GM12878 (cell line): ENCODE data around the gene NRK. TPM values are rescaled to one million over a fixed set of nuclear protein-coding genes. Genes with fewer than 3 reads are reported as not detected.

Experiments
- ATAC-seq: fragments of 200-7000 bp; cut with Tn5 transposase; 3 replicates; pipeline ENCODE4 v1.9.1; 2020; ENCODE audit warnings: mild to moderate bottlenecking, moderate library complexity
- BruUV-seq: library from RNA; stranded (reverse); fragments of 400-500 nt; replicated peaks from 2 replicates; lab custom pipeline; 2021; lab: Mats Ljungman, UMichigan
- CTCF ChIA-PET: fragments of 300-600 bp; sonication (Branson Sonifier 250); formaldehyde crosslinking; extraction: SDS; loops from one replicate; lab custom pipeline; 2021; ENCODE audit warnings: inconsistent platforms; lab: Yijun Ruan, JAX
- POLR2A ChIA-PET: fragments of 350-600 bp; formaldehyde crosslinking; extraction: SDS; loops from one replicate; lab custom pipeline; 2021; ENCODE audit warnings: inconsistent platforms; lab: Charles Lee
- RAD21 ChIA-PET: fragments of 300-600 bp; sonication (Branson Sonifier 250); formaldehyde crosslinking; loops from one replicate; lab custom pipeline; 2023; ENCODE audit warnings: antibody characterized with exemption; ENCODE audit not compliant: unreplicated experiment; lab: Charles Lee
- SMC1A ChIA-PET: fragments of 300-600 bp; sonication (Branson Sonifier 250); formaldehyde crosslinking; loops from one replicate; lab custom pipeline; 2023; ENCODE audit not compliant: unreplicated experiment, uncharacterized antibody; lab: Charles Lee
- DNase-seq: peaks from one replicate; pipeline ENCODE4 v3.0.0-alpha.2; 2011; ENCODE audit warnings: low read depth, low spot score
- FAIRE-seq: peaks from 3 replicates; lab custom pipeline; 2011; peaks lifted over from hg19 to GRCh38; lab: Jason Lieb, UNC
- H2AFZ ChIP-seq: 2 replicates; pipeline ENCODE4 v1.6.0; 2011; ENCODE audit warnings: low read depth, low read length, control low read depth; ENCODE audit not compliant: control insufficient read depth
- H3K27ac ChIP-seq: 2 replicates; pipeline ENCODE4 v1.5.1; 2011; ENCODE audit warnings: control low read depth; ENCODE audit not compliant: control insufficient read depth, insufficient read depth
- H3K27me3 ChIP-seq, 2 experiments: replicated peaks in 1 of 2; 2 replicates each; pipeline versions ENCODE4 v1.6.0 to v1.6.1; 2011; ENCODE audit warnings: low read length in 1 of 2; ENCODE audit not compliant: control insufficient read depth in 2 of 2, insufficient read depth in 2 of 2
- H3K36me3 ChIP-seq, 2 experiments: 2 replicates each; pipeline ENCODE4 v1.5.1; 2011; ENCODE audit warnings: low read length in 1 of 2; ENCODE audit not compliant: control insufficient read depth in 2 of 2, insufficient read depth in 2 of 2
- H3K4me1 ChIP-seq: 2 replicates; pipeline ENCODE4 v1.6.1; 2011; ENCODE audit warnings: mild to moderate bottlenecking, low read length, moderate library complexity, mixed read lengths; ENCODE audit not compliant: control insufficient read depth, insufficient read depth
- H3K4me2 ChIP-seq: 2 replicates; pipeline ENCODE4 v1.6.0; 2011; ENCODE audit warnings: control low read depth; ENCODE audit not compliant: control insufficient read depth, insufficient read depth
- H3K4me3 ChIP-seq: fragments of 200-600 bp; sonication (generic); 2 replicates; pipeline ENCODE4 v1.5.1; 2016
- H3K79me2 ChIP-seq: 2 replicates; pipeline ENCODE4 v1.6.0; 2011; ENCODE audit warnings: low read length; ENCODE audit not compliant: control insufficient read depth, insufficient read depth
- H3K9ac ChIP-seq: 2 replicates; pipeline ENCODE4 v1.8.0; 2011; ENCODE audit warnings: low read length, control low read depth, mixed read lengths; ENCODE audit not compliant: control insufficient read depth, insufficient read depth
- H3K9me3 ChIP-seq: replicated peaks from 3 replicates; pipeline ENCODE4 v1.5.1; 2011; ENCODE audit warnings: mild to moderate bottlenecking, low read length; ENCODE audit not compliant: control insufficient read depth, insufficient read depth
- H4K20me1 ChIP-seq: 2 replicates; pipeline ENCODE4 v1.6.0; 2011; ENCODE audit not compliant: control insufficient read depth, insufficient read depth
- BACH1 ChIP-seq: fragments of 450-650 bp; IDR thresholded peaks from 2 replicates; pipeline ENCODE4 v1.6.1; 2017; ENCODE audit warnings: mild to moderate bottlenecking, borderline replicate concordance
- BCL11A ChIP-seq: IDR thresholded peaks from 2 replicates; pipeline ENCODE4 v1.6.1; 2011; ENCODE audit warnings: low read depth, low read length
- EZH2 ChIP-seq: IDR thresholded peaks from 2 replicates; pipeline ENCODE4 v1.6.1; 2012; ENCODE audit warnings: low read depth, mild to moderate bottlenecking, control low read depth, inconsistent platforms, low read length, borderline replicate concordance; ENCODE audit not compliant: control insufficient read depth
- MYB ChIP-seq: fragments of 150-350 bp; IDR thresholded peaks from 2 replicates; pipeline ENCODE4 v1.6.1; 2014; ENCODE audit warnings: mild to moderate bottlenecking, low read depth, low read length, borderline replicate concordance
- SUPT20H ChIP-seq: IDR thresholded peaks from 2 replicates; pipeline ENCODE4 v1.6.1; 2011; ENCODE audit warnings: low read depth, mild to moderate bottlenecking, low read length, moderate library complexity, borderline replicate concordance; ENCODE audit not compliant: control insufficient read depth
- ZZZ3 ChIP-seq: IDR thresholded peaks from 2 replicates; pipeline ENCODE4 v1.6.1; 2011; ENCODE audit warnings: low read depth; ENCODE audit not compliant: control insufficient read depth, insufficient read length
- WGBS: methylation state at CpG from one replicate; pipeline ENCODE4 v1.1.6; 2016; ENCODE audit warnings: low lambda C conversion rate; ENCODE audit not compliant: insufficient replicate concordance, insufficient coverage; ENCODE audit errors: missing lambda C conversion rate; 5-methylcytosine and 5-hydroxymethylcytosine counted together
- in situ Hi-C: fragments of 300-500 bp; cut with MboI; formaldehyde crosslinking; loops from 9 replicates; pipeline ENCODE4 v1.14.3; 2018; ENCODE audit warnings: mixed read lengths
- intact Hi-C: fragments of 100-400 bp; cut with micrococcal nuclease; formaldehyde crosslinking; loops from one replicate; pipeline ENCODE4 v1.14.2; 2022; ENCODE audit not compliant: unreplicated experiment
- polyA plus RNA-seq, 11 experiments: library from polyadenylated mRNA; depleted of rRNA in 4 of 11; unstranded in 6 of 11; stranded (reverse) in 5 of 11; fragments of >200 nt; fragmentation: Nextera tagmentation in 4 of 11; fragmentation: Illumina TruSeq in 1 of 11; extraction: Ambion mirVana in 4 of 11; extraction: Trizol in 1 of 11; gene quantifications; 1 replicate in 1 of 11; 2 replicates in 10 of 11; pipeline versions ENCODE4 v1.2.1 to v1.2.3, GENCODE V29; 2011 to 2016; ENCODE audit warnings: inconsistent platforms in 2 of 11, missing spikeins in 2 of 11, low read depth in 1 of 11
- total RNA-seq, 4 experiments: library from RNA; depleted of rRNA in 3 of 4; stranded (reverse); fragments of >200 nt in 3 of 4; fragmentation: Illumina TruSeq in 1 of 4; extraction: Trizol in 1 of 4; gene quantifications; 2 replicates each; pipeline versions ENCODE4 v1.2.1 to v1.2.3, GENCODE V29; 2013 to 2021
- TF ChIP-seq, protein P1 (sequence below): IDR thresholded peaks from 2 replicates; pipeline ENCODE4 v1.6.1; 2012; ENCODE audit warnings: low read depth, low read length, improper control_type of control experiment
- TF ChIP-seq, protein P2 (sequence below): fragments of 450-650 bp; formaldehyde crosslinking; IDR thresholded peaks from 2 replicates; pipeline ENCODE4 v1.4.0; 2022; ENCODE audit warnings: mild to moderate bottlenecking, moderate library complexity

The NRK gene
- total and polyA plus RNA-seq, 10 of the 15 experiments (the other 5 are each of a cell fraction or from before 2014, with no cell fraction given): 0.15 TPM; not detected in 9

DNA sequence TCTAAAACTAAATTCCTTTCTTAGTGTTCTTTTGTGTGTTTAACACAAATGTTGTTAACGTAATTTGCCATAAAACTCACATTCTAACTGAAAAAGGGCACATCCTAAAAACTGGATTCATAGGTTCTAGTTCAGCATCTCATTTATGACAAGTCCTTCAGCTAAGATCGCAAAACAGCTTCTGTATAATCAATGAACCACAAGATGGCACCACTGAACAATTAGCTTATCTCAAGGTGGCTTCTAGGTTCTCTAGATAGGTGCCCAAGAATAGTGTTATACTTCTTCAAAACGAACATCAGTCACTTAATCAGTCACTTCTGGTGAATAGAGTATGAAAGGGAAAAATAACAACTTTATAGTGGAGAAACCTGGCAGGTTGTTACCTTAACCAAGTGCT, 54.3 kb downstream of the NRK start (continued):
- no peak for TF ChIP-seq ZZZ3
- TF ChIP-seq, all 136 proteins: peak for 2

DNA sequence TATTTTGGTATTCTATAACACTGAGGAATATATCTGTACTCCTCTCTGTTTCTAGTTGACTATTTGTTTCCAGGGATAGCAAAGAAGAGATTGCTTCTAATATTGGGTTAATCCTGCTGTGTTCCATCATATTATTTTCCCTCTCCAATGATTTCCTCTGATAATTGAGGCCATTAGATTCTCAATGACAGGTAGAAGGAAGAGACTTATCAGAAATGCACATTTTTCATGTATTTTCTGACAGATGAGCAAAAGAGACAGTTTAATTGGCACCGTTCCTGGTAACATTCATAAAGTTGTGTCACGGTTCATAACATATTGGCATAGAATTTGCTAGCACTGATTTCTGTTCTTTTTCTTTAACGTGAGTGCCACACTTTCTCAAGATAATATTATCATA, 58.2 kb downstream of the NRK start:
- WGBS: 21% methylated on average over 3 of the region's 3 CpGs
- FAIRE-seq: no peak
- no peaks in the 10 kb centered on the region for H3K36me3 ChIP-seq
- H4K20me1 ChIP-seq: no peaks in the 10 kb centered on the region
- CTCF ChIA-PET: no interaction called here
- POLR2A ChIA-PET: no interaction called here
- H3K4me3 ChIP-seq: no peak overlapping the region
- no peaks in the 10 kb centered on the region for H3K9me3 ChIP-seq
- no peak for DNase-seq
- no peak for ATAC-seq
- H3K27ac ChIP-seq: no peak overlapping the region
- no peaks in the 10 kb centered on the region for H3K27me3 ChIP-seq
- H3K79me2 ChIP-seq: no peaks in the 10 kb centered on the region
- H3K9ac ChIP-seq: no peak overlapping the region
- RAD21 ChIA-PET: no interaction called here
- H3K4me2 ChIP-seq: no peak overlapping the region
- no peak overlapping the region for H2AFZ ChIP-seq
- SMC1A ChIA-PET: no interaction called here
- intact Hi-C loops (no loop called here), in situ Hi-C loops (no loop called here)
- BruUV-seq: no TSS peak
- TF ChIP-seq BCL11A (no peak), MYB (no peak), EZH2 (no peak), SUPT20H (no peak), BACH1 (no peak)
- TF ChIP-seq, protein P1, sequence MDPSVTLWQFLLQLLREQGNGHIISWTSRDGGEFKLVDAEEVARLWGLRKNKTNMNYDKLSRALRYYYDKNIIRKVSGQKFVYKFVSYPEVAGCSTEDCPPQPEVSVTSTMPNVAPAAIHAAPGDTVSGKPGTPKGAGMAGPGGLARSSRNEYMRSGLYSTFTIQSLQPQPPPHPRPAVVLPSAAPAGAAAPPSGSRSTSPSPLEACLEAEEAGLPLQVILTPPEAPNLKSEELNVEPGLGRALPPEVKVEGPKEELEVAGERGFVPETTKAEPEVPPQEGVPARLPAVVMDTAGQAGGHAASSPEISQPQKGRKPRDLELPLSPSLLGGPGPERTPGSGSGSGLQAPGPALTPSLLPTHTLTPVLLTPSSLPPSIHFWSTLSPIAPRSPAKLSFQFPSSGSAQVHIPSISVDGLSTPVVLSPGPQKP: no peak
- TF ChIP-seq, protein P2, sequence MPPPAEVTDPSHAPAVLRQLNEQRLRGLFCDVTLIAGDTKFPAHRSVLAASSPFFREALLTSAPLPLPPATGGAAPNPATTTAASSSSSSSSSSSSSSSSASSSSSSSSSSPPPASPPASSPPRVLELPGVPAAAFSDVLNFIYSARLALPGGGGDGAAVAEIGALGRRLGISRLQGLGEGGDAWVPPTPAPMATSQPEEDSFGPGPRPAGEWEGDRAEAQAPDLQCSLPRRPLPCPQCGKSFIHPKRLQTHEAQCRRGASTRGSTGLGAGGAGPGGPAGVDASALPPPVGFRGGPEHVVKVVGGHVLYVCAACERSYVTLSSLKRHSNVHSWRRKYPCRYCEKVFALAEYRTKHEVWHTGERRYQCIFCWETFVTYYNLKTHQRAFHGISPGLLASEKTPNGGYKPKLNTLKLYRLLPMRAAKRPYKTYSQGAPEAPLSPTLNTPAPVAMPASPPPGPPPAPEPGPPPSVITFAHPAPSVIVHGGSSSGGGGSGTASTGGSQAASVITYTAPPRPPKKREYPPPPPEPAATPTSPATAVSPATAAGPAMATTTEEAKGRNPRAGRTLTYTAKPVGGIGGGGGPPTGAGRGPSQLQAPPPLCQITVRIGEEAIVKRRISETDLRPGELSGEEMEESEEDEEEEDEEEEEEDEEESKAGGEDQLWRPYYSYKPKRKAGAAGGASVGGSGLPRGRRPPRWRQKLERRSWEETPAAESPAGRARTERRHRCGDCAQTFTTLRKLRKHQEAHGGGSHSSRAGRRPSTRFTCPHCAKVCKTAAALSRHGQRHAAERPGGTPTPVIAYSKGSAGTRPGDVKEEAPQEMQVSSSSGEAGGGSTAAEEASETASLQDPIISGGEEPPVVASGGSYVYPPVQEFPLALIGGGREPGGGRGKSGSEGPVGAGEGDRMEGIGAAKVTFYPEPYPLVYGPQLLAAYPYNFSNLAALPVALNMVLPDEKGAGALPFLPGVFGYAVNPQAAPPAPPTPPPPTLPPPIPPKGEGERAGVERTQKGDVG (CRISPR knock-in tag): no peak
- no peaks in the 10 kb centered on the region for H3K4me1 ChIP-seq
